Testis (tissue), 2 donors: Measurements from ENCODE around the gene DNAJB8.

Experiments used
- POLR2A ChIP-seq: fragments of 450-650 bp; IDR thresholded peaks from one replicate; pipeline ENCODE4 v1.6.1; 2017; ENCODE audit warnings: antibody characterized with exemption, mild to moderate bottlenecking, moderate library complexity
- TF ChIP-seq, protein P1 (sequence below), 3 experiments: fragments of 450-650 bp in 2 of 3; fragments of 200-600 bp in 1 of 3; sonication (generic) in 1 of 3; IDR thresholded peaks; one replicate each; pipeline ENCODE4 v1.5.1; 2016 to 2019; ENCODE audit warnings: antibody characterized with exemption in 3 of 3, mild to moderate bottlenecking in 2 of 3, moderate library complexity in 1 of 3

DNA sequence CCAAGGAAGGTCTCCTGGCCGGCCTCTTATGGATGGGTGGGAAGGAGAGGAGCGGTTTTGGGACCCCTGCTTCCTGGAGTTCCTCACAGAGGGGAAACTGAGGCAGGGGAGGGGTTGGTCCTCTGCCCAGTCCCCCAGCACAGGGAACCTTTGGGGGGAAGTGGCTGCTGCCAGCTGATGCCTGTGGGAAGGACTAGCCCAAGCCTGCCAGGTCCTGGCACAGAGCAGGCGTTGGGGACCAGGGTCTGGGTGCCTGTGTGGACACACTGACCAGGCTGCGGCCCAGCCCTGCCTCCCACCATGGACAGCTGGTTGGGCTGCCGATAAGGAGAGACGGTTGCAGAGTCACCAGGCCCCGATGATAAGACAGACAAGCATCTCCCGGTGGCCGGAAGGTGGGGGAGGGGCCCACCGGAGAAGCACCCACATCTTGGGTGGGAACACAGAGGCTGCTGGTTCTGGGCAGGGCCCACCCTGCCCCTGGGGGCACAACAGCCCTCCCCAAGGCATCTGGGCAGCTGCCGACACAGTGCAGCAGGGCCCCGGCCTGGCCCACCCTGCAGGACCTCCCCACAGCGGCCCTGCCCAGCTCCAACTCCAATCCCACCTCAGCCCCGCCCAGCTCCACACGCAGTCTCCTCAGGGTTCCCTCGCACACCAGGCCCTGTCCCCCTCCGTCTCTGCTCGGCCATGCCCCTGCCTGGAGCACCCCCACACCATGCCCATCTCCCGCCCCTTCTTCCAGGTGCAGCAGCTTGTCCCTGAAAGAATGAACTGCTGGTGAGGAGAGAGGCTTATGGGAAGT lies 50.7 kb downstream of the DNAJB8 start:
- TF ChIP-seq, protein P1, sequence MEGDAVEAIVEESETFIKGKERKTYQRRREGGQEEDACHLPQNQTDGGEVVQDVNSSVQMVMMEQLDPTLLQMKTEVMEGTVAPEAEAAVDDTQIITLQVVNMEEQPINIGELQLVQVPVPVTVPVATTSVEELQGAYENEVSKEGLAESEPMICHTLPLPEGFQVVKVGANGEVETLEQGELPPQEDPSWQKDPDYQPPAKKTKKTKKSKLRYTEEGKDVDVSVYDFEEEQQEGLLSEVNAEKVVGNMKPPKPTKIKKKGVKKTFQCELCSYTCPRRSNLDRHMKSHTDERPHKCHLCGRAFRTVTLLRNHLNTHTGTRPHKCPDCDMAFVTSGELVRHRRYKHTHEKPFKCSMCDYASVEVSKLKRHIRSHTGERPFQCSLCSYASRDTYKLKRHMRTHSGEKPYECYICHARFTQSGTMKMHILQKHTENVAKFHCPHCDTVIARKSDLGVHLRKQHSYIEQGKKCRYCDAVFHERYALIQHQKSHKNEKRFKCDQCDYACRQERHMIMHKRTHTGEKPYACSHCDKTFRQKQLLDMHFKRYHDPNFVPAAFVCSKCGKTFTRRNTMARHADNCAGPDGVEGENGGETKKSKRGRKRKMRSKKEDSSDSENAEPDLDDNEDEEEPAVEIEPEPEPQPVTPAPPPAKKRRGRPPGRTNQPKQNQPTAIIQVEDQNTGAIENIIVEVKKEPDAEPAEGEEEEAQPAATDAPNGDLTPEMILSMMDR (IDR thresholded peaks at IDR 0.05): no peak
- no peak for TF ChIP-seq POLR2A
